SW 1271 (cell line): Measurements from ENCODE around the gene PRSS16.
"Not testable (repeated sequence)": the region's sequence is repeated elsewhere in the genome, so short reads cannot be mapped to it uniquely, and the experiment has no call there.

Experiments used
- DNase-seq, 2 experiments: peaks; one replicate each; lab custom pipeline; 2025; lab: John Stamatoyannopoulos, UW

The PRSS16 gene, protein sequence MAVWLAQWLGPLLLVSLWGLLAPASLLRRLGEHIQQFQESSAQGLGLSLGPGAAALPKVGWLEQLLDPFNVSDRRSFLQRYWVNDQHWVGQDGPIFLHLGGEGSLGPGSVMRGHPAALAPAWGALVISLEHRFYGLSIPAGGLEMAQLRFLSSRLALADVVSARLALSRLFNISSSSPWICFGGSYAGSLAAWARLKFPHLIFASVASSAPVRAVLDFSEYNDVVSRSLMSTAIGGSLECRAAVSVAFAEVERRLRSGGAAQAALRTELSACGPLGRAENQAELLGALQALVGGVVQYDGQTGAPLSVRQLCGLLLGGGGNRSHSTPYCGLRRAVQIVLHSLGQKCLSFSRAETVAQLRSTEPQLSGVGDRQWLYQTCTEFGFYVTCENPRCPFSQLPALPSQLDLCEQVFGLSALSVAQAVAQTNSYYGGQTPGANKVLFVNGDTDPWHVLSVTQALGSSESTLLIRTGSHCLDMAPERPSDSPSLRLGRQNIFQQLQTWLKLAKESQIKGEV

GRCh38 chr6:27247133-27247836 lies at the start of gene PRSS16:
PRSS16 (plus strand) TSS chr6:27247701; CDS start chr6:27247738, 37 bp downstream.
- no peak for DNase-seq

- no peak for DNase-seq
Measured at GRCh38 chr6:27205375-27206278, 41.9 kb upstream of the PRSS16 start.

DNA sequence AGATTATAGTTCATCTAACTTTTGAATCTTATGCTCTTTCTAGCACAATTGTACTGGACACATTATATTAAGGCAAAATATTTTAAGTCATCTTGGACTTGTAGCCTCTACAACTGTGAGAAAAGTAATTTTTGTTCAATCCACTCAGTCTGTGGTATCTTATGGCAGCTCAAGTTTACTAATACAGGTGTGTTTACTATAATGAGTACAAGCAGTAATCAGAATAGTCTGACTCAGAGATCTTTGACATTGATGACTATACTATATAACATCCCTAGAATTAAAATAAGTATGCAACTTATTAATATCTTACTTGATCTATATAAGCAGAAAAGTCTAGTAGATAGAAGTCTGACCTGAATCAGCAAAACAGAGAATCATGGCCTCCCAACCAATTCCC lies 40.7 kb upstream of the PRSS16 start:
- DNase-seq: no peak

DNA sequence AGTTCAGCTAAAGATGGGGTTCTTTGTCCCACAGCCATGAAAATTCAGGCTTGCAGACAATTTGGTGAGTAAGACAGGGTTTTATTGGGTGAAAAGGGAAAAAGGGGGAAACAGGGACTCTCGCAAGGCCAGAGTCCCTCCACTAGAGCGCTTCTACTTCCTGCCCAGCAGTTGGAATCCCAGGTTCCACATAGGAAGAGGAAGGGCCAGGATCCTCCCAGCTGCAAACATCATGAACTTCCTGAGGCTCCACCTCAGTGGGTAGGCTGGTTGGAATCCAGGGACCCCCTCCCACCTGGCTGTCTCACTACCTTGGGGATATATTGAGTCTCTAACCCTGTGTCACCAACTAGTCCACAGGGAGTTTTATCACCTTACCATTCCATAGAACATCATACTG lies 39.5 kb upstream of the PRSS16 start:
- no peak for DNase-seq

DNA sequence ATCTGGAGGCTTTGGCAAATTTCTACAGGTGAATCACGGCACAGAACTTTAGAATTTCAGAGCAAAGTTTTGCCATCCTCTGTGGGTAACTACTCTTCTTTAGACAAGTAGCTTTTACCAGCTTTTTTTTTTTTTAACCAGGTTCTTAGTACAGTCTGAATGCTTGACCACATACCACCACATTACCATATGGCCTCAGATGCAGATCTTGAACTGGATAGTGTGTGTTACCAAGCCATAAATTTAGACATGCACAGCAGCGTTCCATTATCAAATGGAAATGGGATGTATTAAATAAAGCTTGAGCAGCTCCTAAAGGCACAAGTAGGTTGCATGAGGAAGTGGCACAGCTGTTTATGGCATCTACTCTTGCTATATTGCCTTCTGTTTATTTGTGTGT lies 38.3 kb upstream of the PRSS16 start:
- DNase-seq: no peak

DNA sequence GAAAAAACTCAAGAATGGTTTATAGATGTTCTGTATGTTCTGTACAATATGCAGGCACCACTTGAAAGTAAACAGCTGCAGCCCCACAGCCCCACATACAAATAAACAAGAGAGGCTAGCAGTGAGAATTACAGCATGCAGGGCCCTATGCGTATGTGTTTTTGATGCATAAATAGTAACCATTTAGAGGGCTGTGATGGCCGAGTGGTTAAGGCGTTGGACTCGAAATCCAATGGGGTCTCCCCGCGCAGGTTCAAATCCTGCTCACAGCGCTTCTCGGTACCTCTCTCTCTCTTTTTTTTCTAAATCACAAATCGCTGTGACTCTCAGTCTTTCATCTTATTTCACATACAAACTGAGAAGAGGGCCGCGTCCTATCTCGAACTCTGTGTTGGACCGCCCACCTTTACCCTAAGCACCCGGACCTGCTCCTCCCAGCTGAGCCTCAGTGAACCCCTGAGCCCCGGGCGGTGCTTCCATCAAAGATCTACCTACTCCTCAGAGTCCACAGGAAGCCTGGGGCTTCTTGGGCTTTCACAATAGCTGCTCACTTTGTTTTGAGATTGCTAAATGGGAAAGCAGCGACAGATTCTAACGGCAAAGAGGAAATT lies 37.7 kb upstream of the PRSS16 start:
- no peak for DNase-seq

GRCh38 chr6:27213091-27213517 lies 34.4 kb upstream of the PRSS16 start:
- peak; percentile 49 to 59 for DNase-seq

DNA sequence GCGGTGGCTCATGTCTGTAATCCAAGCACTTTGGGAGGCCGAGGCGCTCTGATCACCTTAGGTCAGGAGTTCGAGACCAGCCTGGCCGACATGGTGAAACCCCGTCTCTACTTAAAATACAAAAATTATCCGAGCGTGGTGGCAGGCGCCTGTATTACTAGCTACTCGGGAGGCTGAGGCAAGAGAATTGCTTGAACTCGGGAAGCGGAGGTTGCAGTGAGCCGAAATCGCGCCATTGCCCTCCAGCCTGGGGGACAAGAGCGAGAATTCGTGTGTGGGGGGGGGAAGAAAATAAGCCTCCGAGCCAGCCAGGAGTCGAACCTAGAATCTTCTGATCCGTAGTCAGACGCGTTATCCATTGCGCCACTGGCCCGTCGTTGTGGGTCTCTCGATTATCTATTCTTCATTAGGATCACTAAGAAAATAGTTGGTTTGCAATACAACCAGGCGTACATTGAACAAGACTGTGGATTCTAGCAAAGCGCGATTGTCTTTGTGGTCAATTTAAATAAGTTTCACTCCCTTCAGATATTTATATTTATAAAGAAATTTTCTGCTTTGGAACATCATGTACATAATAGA lies 33.9 kb upstream of the PRSS16 start:
- DNase-seq: peak; percentile 51 to 77

- DNase-seq: peak in 1 of 2 experiments; percentile 31
Measured at GRCh38 chr6:27214126-27214601, 33.3 kb upstream of the PRSS16 start.

GRCh38 chr6:27216874-27217273 lies 30.6 kb upstream of the PRSS16 start:
- DNase-seq: no peak

DNA sequence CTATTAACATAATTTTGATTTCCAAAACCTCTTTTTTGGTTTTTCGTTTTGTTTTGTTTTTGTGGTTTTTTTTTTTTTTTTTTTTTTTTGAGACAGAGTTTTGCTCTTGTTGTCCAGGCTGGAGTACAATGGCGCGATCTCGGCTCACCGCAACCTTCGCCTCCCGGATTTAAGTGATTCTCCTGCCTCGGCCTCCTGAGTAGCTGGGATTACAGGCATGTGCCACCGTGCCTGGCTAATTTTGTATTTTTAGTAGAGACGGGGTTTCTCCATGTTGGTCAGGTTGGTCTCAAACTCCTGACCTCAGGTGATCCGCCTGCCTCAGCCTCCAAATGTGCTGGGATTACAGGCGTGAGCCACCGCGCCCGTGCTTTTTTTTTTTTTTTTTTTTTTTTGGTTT lies 24.5 kb upstream of the PRSS16 start:
- not testable (repeated sequence) for DNase-seq

- DNase-seq: no peak
Measured at GRCh38 chr6:27224729-27225128, 22.8 kb upstream of the PRSS16 start.

GRCh38 chr6:27228963-27229477 lies 18.5 kb upstream of the PRSS16 start:
- DNase-seq: no peak

DNA sequence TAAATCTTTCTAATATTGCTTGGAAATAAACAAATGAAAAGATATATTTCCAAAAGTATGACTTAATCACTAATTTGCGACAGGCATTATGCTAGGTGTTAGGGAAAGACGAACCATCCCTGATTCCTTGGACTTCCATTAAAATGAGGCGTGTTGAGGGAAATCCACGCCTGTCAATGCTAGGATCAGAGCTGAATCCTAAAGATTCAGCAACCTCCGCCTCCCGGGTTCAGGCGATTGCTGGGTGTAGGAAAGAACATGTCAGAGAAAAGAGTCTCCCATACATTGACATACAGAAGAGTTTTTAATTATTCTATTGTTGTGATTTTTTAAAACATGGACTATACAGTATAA lies 16.8 kb upstream of the PRSS16 start:
- DNase-seq: no peak

DNA sequence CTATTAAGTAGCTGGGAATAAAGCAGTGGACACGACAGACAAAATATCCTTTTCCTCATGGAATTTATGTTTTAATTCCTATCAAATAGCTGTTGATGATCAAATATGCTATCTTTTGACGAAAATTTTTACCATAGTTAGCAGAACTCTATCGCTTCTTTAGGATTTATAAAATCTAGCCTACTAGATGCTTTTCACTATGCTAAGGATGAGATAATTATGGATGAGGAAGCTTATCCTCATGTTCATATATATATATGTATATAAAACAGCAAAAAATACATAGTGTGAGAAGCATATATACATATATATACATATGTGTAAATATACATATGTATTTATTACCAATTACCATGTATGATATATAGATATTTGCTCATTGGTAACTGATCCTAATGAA lies 12.9 kb upstream of the PRSS16 start:
- no peak for DNase-seq

DNA sequence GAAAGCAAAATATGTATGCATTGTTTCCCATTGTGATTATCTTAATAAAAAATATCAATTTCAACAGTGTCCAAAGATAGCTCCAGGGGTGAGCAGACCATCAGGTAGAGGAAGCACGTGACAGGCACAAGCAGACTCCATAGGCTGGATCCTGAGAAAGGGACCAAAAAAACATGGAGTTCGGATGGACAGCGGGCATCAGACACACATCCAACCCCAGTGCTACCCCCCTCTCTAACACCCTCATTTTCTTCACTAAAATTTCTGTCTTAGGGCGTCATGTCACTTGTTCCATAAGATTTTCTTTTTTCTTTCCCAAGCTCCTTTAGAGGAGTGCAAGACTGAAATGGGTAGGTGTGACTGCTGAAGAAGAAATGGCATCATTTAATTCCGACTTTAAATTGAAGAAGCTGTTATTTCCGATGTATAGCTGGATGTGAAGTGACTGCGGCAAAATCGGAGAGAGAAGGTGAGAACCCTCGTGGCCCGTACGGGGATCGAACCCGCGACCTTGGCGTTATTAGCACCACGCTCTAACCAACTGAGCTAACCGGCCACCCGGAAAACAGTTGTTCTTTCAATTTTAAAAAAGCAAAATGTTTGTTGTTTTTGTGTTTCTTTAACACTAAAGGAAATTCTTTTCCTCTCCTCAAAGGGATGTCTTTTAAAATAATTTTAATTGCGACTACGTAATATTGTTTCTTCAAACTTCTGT lies 10.3 kb upstream of the PRSS16 start:
- peak; percentile 21 to 77 for DNase-seq

- DNase-seq: no peak
Measured at GRCh38 chr6:27238010-27238983, 9.2 kb upstream of the PRSS16 start.

GRCh38 chr6:27239258-27239657 lies 8.2 kb upstream of the PRSS16 start:
- no peak for DNase-seq

DNA sequence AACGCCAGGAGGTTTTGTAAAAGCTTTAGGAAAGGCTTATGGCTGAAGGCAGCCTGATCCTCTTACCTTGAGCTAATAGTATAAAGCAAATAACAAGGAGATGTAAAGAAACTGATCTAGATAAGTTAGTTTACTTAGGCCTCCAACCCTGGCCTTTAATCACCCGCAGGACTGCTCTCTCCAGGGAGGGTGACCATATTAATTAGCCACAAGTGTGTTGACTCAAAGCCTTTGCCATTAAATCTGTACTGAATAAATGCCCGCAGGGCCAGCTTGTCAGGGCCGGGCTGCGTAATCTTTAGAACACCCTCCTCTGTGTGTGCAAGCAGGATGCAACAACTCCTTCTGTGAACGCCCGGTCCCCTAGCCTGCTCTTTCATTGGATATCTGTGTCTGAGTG lies 6.1 kb upstream of the PRSS16 start:
- DNase-seq: no peak
